Activated gamma-delta T cell (primary cell): ENCODE measurements around the gene NR1H2.

Experiments used
- DNase-seq: peaks from one replicate; lab custom pipeline; 2025; lab: John Stamatoyannopoulos, UW

The NR1H2 gene

GRCh38 chr19:50422397-50423278 lies 46.4 kb downstream of the NR1H2 start:
- DNase-seq: no peak

DNA sequence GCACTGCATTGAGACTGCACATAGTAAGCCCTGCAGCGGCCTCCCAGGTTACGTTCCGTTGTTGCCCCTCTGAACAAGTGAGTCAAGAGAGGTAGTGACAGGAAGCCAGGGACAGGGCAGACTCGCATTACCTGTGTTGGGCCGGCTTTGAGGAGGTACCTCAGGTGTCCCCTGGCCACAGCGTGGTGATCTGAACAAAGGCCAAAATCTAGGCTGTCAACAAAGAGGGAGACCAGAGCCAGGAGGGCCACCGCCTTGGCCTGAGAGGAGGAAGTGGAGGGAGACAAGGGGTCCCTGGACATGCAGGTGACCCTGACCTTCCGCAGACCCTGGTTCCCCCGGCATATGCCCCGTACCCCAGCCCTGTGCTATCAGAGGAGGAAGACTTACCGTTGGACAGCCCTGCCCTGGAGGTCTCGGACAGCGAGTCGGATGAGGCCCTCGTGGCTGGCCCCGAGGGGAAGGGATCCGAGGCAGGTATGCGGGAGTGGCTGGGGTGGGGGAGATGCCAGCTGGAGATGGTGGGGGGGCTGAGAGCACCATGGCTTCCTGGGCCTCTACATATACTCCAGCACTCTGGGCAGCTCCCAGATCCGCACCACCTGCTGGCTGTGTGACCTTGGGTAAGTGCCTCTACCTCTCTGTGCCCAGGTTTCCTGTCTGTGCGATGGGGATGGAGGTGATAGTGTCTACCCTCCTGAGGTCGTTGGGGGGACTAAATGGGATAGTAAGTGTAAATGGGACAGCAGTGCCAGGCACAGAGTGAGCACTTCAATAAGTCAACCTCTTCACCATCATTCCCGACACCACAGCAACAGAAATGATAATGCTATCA lies 47.2 kb downstream of the NR1H2 start:
- DNase-seq: no peak

GRCh38 chr19:50425581-50425980 lies 49.3 kb downstream of the NR1H2 start:
- DNase-seq: no peak

- DNase-seq: no peak
These were observed 51.2 kb downstream of the NR1H2 start for GRCh38 chr19:50427318-50427925.

GRCh38 chr19:50427997-50428425 lies 51.8 kb downstream of the NR1H2 start:
- DNase-seq: no peak

- no peak for DNase-seq
These were observed 52.7 kb downstream of the NR1H2 start for GRCh38 chr19:50428772-50429463.

DNA sequence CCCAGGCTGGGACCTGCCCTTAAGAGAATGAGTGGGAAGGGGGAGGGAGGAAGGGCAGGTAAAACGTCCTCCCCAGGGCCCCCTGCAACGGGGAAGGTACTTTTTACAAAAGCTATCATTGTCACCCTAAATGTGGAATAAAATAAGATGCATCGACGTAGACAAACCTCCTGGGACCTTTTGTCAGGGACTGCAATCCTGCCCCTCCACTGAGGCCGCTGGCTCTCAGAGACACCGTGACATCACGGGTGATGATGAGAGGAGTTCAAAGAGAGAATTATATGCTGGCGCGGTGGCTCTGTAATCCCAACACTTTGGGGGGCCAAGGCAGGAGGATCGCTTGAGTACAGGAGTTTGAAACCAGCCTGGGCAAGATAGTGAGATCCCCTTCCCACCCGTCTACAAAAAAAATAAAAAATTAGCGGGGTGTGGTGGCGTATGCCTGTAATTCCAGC lies 54.7 kb downstream of the NR1H2 start:
- no peak for DNase-seq

DNA sequence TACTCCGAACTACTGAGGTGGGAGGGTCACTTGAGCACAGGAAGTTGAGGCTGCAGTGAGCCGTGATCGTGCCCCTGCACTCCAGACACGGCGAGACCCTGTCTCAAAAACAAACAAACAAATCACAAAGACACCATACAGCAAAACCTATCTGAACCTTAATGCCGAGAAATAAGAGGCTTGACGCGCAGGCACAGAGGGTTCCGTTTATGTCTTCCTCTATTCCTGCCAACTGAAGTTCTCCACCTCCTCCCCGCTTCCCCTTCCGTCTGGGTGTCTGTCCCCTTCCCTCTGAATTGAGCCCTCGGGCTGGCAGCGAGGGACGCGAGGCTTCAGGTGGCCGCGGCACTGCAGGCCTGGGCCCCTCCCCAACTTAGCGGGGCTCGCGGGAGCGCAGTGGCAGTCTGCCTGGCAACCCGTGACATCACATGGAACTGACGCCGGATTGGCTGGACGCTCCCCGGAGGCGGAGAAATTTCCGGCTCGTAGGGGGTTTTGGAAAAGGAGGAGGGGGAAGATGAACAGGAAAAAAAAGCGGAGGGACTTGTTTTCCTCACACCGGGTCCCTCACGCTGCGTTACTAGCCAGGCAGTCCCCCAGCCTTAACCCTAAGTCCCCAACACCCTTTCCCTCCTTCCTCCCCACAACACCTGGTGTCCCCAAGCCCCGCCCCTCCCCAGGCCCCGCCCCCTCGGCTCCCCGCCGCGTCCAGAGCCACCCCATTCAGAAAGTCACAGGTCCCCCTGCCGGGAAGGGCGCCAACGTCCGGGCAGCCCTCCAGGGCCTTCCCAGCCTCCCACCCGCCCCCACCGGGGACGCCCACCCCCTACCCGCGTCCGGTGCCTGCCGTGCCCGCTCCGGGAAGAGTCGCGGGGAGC lies 55.3 kb downstream of the NR1H2 start:
- peak; percentile 56 for DNase-seq

- no peak for DNase-seq
These were observed 56.2 kb downstream of the NR1H2 start, which contains the start of gene MYBPC2 for GRCh38 chr19:50432221-50433028. Gene MYBPC2, plus strand, starts transcription at chr19:50432892. Its CDS starts 62 bp downstream, at chr19:50432954.
